GM18861 (cell line): Measurements from ENCODE around the gene PYY.
"Not testable (repeated sequence)": the region's sequence is repeated elsewhere in the genome, so short reads cannot be mapped to it uniquely, and the experiment has no call there.

Experiments used
- ATAC-seq: cut with Tn5 transposase; IDR thresholded peaks from one replicate; pipeline ENCODE4 v1.9.1; 2021; ENCODE audit not compliant: unreplicated experiment

PYY gene

GRCh38 chr17:43979011-43979410, 25.3 kb upstream of the PYY start:
- no peak for ATAC-seq

GRCh38 chr17:43978078-43978477, 24.3 kb upstream of the PYY start:
- ATAC-seq = no peak

- no peak for ATAC-seq
Measured at GRCh38 chr17:43976963-43977837, 23.5 kb upstream of the PYY start.

- no peak for ATAC-seq
Measured at GRCh38 chr17:43975898-43976297, 22.2 kb upstream of the PYY start.

GRCh38 chr17:43974382-43975266, 20.9 kb upstream of the PYY start:
- no peak for ATAC-seq

- not testable (repeated sequence) for ATAC-seq
Measured at GRCh38 chr17:43972444-43973212, 18.9 kb upstream of the PYY start.

GRCh38 chr17:43971436-43971835, 17.7 kb upstream of the PYY start:
- not testable (repeated sequence) for ATAC-seq

- no peak for ATAC-seq
Measured at GRCh38 chr17:43970366-43970765, 16.6 kb upstream of the PYY start.

- no peak for ATAC-seq
Measured at GRCh38 chr17:43967251-43967875, 13.6 kb upstream of the PYY start.

GRCh38 chr17:43966276-43966675, 12.5 kb upstream of the PYY start:
- ATAC-seq = no peak

GRCh38 chr17:43962479-43962878, 8.7 kb upstream of the PYY start:
- no peak for ATAC-seq

- ATAC-seq = no peak
Measured at GRCh38 chr17:43961954-43962353, 8.2 kb upstream of the PYY start.

GRCh38 chr17:43961292-43961691, 7.6 kb upstream of the PYY start:
- ATAC-seq = not testable (repeated sequence)

GRCh38 chr17:43958748-43959352, 5.1 kb upstream of the PYY start:
- no peak for ATAC-seq

- ATAC-seq = no peak
Measured at GRCh38 chr17:43956222-43956621, 2.5 kb upstream of the PYY start.

- no peak for ATAC-seq
Measured at GRCh38 chr17:43952724-43953666, 745 bp downstream of the PYY start.

- no peak for ATAC-seq
Measured at GRCh38 chr17:43952351-43952723, 1.4 kb downstream of the PYY start.

GRCh38 chr17:43951750-43952149, 2.0 kb downstream of the PYY start:
- no peak for ATAC-seq

- ATAC-seq = no peak
Measured at GRCh38 chr17:43950554-43950953, 3.2 kb downstream of the PYY start.
